Heart left ventricle (tissue), 13 donors: Measurements from ENCODE around the gene SUB1.
"Not testable (repeated sequence)": the region's sequence is repeated elsewhere in the genome, so short reads cannot be mapped to it uniquely, and the experiment has no call there.

ENCODE experiments used
- POLR2A ChIP-seq, 2 donors: fragments of 450-650 bp; IDR thresholded peaks; one replicate each; pipeline ENCODE4 v1.6.1; 2017; ENCODE audit warnings: antibody characterized with exemption in 2 of 2, mild to moderate bottlenecking in 2 of 2, moderate library complexity in 2 of 2
- TF ChIP-seq, protein P1 (sequence below), 12 donors: fragments of 200-600 bp; sonication (generic) in 4 of 12; IDR thresholded peaks; one replicate each; pipeline versions ENCODE4 v1.5.0 to v1.8.0; 2018 to 2022; ENCODE audit warnings: antibody characterized with exemption in 12 of 12, mild to moderate bottlenecking in 5 of 12
- donor health status: ischemic (EF 13 %, LVEDD 7.1; RV severe dilation, severe dysfunction).
- donor health status: DM: no; HTN: yes; CAD: no.
- donor health status: DM: no; HTN: no; CAD: no.
- donor health status: ischemic (EF 25% LVEDD 6.9; RV normal size, moderate dysfunction).
- donor health status: ischemic (EF 25% LVEDD 5.7; RV mildly dilated, moderate dysfunction).
- donor health status: ischemic (EF 35%, LVEDD 5.7; RV mildly dilated, moderate dysfunction).
- donor health status: nonischemic (EF 11% LVEDD 7.7; RV severe dilation, severe dysfunction).
- donor health status: DM: yes; HTN: yes; CAD: no.
- donor health status: PGD.
- donor health status: ischemic (EF 29% LVEDD 5.4; RV normal size, mild dysfunction).
- donor health status: nonischemic (EF 23%, LVEDD 6.1; RV moderate dilation, normal function).

GRCh38 chr5:32537437-32538029 is 47.8 kb upstream of the SUB1 start:
- TF ChIP-seq, protein P1, sequence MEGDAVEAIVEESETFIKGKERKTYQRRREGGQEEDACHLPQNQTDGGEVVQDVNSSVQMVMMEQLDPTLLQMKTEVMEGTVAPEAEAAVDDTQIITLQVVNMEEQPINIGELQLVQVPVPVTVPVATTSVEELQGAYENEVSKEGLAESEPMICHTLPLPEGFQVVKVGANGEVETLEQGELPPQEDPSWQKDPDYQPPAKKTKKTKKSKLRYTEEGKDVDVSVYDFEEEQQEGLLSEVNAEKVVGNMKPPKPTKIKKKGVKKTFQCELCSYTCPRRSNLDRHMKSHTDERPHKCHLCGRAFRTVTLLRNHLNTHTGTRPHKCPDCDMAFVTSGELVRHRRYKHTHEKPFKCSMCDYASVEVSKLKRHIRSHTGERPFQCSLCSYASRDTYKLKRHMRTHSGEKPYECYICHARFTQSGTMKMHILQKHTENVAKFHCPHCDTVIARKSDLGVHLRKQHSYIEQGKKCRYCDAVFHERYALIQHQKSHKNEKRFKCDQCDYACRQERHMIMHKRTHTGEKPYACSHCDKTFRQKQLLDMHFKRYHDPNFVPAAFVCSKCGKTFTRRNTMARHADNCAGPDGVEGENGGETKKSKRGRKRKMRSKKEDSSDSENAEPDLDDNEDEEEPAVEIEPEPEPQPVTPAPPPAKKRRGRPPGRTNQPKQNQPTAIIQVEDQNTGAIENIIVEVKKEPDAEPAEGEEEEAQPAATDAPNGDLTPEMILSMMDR (IDR thresholded peaks at IDR 0.05) = not testable (repeated sequence)
- not testable (repeated sequence) for TF ChIP-seq POLR2A (IDR thresholded peaks at IDR 0.05)
